Coronary artery (tissue), 2 donors: ENCODE results near the gene PGAM5.

ENCODE experiments used
- DNase-seq: peaks from one replicate; pipeline ENCODE4 v3.0.0-alpha.2; 2017; ENCODE audit warnings: low spot score
- H3K27ac ChIP-seq, 2 donors: fragments of 200-600 bp; sonication (generic); one replicate each; pipeline ENCODE4 v1.5.1; 2016 to 2019
- H3K4me3 ChIP-seq: fragments of 200-600 bp; sonication (generic); 2 replicates; pipeline ENCODE4 v1.5.1; 2016; ENCODE audit warnings: mild to moderate bottlenecking, moderate library complexity
- TF ChIP-seq, protein P1 (sequence below): fragments of 200-600 bp; sonication (generic); IDR thresholded peaks from one replicate; pipeline ENCODE4 v1.5.1; 2019; ENCODE audit warnings: antibody characterized with exemption

Gene PGAM5

GRCh38 chr12:132728502-132728901 is 17.9 kb downstream of the PGAM5 start:
- TF ChIP-seq, protein P1, sequence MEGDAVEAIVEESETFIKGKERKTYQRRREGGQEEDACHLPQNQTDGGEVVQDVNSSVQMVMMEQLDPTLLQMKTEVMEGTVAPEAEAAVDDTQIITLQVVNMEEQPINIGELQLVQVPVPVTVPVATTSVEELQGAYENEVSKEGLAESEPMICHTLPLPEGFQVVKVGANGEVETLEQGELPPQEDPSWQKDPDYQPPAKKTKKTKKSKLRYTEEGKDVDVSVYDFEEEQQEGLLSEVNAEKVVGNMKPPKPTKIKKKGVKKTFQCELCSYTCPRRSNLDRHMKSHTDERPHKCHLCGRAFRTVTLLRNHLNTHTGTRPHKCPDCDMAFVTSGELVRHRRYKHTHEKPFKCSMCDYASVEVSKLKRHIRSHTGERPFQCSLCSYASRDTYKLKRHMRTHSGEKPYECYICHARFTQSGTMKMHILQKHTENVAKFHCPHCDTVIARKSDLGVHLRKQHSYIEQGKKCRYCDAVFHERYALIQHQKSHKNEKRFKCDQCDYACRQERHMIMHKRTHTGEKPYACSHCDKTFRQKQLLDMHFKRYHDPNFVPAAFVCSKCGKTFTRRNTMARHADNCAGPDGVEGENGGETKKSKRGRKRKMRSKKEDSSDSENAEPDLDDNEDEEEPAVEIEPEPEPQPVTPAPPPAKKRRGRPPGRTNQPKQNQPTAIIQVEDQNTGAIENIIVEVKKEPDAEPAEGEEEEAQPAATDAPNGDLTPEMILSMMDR = no peak
- no peak overlapping the region for H3K27ac ChIP-seq
- no peak for DNase-seq
- H3K4me3 ChIP-seq = no peak overlapping the region

DNA sequence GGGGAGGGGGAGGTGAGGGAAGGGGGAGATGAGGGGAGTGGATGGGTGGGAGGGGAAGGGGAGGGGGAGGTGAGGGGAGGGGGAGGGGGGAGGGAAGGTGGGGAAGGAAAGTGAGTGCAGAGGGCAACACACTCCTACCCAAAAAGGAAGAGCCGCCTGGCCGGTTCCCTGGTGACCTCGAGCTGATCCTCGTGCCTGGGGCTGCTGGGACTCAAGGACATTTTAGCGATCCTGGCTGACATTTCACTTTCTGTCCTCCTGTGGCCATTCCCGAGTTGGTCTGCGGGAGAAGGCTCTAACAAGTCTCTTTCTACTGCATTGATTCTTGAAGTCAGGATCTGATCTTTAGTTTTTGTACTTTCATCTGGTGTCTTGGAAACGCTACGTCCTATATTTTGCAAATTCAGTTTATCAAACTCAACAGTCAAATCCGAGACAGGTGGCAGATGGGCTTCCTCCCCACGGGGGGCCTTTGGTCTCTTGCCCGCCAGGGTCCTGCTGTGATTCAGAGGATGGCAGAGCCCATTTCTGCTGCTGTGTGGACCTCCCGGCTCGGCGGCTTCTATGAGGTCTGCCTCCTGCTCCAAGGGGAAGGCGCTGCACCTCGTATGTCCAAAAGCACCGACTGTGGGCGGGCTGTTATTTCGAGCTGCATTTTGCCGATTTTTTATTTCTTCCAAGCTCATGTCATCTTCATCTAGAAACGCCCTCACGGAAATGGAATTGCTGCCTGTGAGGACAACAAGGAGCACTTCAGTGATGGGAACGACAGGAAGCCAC is 19.1 kb downstream of the PGAM5 start:
- TF ChIP-seq, protein P1 = no peak
- Histone ChIP-seq H3K27ac (no peak overlapping the region), H3K4me3 (no peak overlapping the region)
- no peak for DNase-seq

DNA sequence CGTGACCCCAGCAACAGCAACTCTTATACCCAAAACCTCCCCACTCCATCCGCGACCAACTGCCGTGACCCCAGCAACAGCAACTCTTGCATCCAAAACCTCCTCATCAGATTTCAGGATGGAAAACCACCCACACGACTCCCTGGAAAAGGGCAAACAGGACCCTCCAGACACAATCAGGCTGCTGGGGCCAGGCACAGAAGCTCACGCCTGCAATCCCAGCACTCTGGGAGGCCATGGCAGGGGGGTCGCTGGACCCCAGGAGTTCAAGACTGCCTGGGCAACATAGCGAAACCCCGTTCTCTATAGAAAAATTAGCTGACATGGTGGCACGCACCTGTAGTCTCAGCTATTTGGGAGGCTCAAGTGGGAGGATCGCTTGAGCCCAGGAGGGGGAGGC is 19.7 kb downstream of the PGAM5 start:
- TF ChIP-seq, protein P1 = no peak
- H3K27ac ChIP-seq = no peak overlapping the region

GRCh38 chr12:132731574-132731973 is 20.9 kb downstream of the PGAM5 start:
- TF ChIP-seq, protein P1 = no peak
- H3K27ac ChIP-seq = no peak overlapping the region
- no peak overlapping the region for H3K4me3 ChIP-seq
- DNase-seq = no peak

More for the DNA sequence above, 19.7 kb downstream of the PGAM5 start:
- DNase-seq = no peak
- no peak overlapping the region for H3K4me3 ChIP-seq

GRCh38 chr12:132734206-132734605 is 23.6 kb downstream of the PGAM5 start:
- TF ChIP-seq, protein P1 = no peak
- H3K27ac ChIP-seq = no peak overlapping the region
- no peak for DNase-seq
- no peak overlapping the region for H3K4me3 ChIP-seq

DNA sequence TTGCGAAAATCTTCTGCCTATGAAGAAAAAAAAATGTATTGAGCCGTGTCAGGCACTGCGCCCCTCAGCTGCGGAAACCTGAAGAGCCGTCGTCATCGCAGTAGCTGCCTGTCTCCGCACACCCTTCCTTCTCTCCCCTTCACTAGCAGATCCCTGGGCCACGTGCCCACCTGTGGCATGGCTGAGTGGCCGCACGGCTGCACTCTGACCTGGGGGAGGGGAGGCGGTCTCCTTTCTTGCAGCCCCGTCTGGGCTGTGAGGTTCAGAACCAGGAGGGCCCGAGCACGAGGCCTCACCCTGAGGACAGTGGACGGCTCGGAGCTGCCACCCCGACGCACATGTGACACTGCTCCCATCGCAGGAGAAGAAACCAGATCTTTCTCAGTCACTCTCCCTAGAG is 24.9 kb downstream of the PGAM5 start:
- H3K4me3 ChIP-seq = no peak overlapping the region
- DNase-seq = no peak
- no peak overlapping the region for H3K27ac ChIP-seq
- TF ChIP-seq, protein P1 = no peak

GRCh38 chr12:132736378-132736777 is 25.7 kb downstream of the PGAM5 start:
- DNase-seq = no peak
- no peak overlapping the region for H3K27ac ChIP-seq
- no peak overlapping the region for H3K4me3 ChIP-seq
- TF ChIP-seq, protein P1 = no peak
